ENCODE measurements around the gene FAN1. TPM values are rescaled to one million over a fixed set of nuclear protein-coding genes. Genes with fewer than 3 reads are reported as not detected.

The FAN1 gene
- polyA plus RNA-seq, 3 donors, result 0.38 to 7.9 (median 0.95) TPM

DNA sequence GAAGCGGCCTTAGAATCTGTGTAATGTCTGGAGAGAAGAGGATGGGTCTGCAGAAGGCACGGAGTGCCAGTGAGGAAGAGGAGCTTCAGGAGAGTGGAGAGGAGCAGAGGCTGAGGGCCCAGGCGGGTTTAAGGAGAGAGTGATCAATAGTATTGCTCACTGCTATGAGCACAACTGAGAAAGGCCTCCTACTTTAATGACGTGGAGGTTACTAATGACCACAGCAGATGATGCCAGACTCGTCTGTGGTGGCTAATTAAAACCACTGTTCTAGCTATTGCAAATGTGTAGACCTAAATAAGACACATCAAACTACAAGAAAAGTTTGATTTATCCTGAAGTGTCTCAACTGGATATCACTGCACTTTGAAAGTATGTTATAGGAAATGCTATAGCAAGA, 54.5 kb downstream of the FAN1 start:
- H3K36me3 Mint-ChIP-seq, result peaks cover 88 to 92% of the 10 kb centered on the region in 2 donors
- peaks cover 95 to 100% of the 10 kb centered on the region in 2 donors for H3K36me3 ChIP-seq (replicated peaks in 1 of 2; ENCODE audit: control insufficient read depth in 1 of 2, insufficient read depth in 2 of 2, low read length in 2 of 2)

DNA sequence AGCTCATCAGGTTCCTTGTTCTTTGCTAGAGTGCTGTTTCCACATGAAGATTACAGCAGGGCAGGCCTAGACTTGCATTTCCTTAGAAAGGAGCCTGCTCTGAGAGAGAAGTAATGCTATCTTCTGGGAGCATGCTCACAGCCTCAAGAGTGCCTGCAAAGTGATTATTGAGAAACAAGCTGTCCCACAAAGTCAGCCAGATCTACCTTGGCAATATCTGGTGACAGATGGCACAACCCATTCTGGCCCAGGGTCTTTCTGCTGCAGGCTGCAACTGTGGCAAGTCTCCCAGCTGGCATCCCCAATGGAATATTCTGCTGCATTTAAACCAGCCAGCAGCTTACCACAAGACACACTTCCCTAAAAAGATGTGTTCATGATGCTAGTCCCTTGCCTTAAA, 58.4 kb downstream of the FAN1 start:
- no peaks in the 10 kb centered on the region for H3K27me3 ChIP-seq (ENCODE audit: control insufficient read depth in 2 of 2, insufficient read depth in 2 of 2, low read length in 2 of 2)
- H3K4me1 Mint-ChIP-seq, result peaks cover 2% of the 10 kb centered on the region
- H4K20me1 ChIP-seq (ENCODE audit: insufficient read depth, low read length), result peaks cover 99% of the 10 kb centered on the region
- peaks cover 84 to 86% of the 10 kb centered on the region in 2 donors for H3K36me3 Mint-ChIP-seq
- DNase-seq, result no peak
- TF ChIP-seq, protein P1, sequence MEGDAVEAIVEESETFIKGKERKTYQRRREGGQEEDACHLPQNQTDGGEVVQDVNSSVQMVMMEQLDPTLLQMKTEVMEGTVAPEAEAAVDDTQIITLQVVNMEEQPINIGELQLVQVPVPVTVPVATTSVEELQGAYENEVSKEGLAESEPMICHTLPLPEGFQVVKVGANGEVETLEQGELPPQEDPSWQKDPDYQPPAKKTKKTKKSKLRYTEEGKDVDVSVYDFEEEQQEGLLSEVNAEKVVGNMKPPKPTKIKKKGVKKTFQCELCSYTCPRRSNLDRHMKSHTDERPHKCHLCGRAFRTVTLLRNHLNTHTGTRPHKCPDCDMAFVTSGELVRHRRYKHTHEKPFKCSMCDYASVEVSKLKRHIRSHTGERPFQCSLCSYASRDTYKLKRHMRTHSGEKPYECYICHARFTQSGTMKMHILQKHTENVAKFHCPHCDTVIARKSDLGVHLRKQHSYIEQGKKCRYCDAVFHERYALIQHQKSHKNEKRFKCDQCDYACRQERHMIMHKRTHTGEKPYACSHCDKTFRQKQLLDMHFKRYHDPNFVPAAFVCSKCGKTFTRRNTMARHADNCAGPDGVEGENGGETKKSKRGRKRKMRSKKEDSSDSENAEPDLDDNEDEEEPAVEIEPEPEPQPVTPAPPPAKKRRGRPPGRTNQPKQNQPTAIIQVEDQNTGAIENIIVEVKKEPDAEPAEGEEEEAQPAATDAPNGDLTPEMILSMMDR (IDR thresholded peaks at IDR 0.05), result no peak
- intact Hi-C loops (cut with micrococcal nuclease), result no loop called here
- peaks cover 3% of the 10 kb centered on the region for H3K79me2 ChIP-seq (ENCODE audit: insufficient read depth, low read length)
- no peaks in the 10 kb centered on the region for H3K9me3 Mint-ChIP-seq
- peaks cover 0 to 1% (median 0%) of the 10 kb centered on the region in 3 donors for H3K27me3 Mint-ChIP-seq (ENCODE audit: low read depth in 3 of 3)
- H3K9ac ChIP-seq (ENCODE audit: insufficient read depth, low read length, poor library complexity, severe bottlenecking), result no peak overlapping the region
- no peaks in the 10 kb centered on the region for H3K9me3 ChIP-seq (replicated peaks in 1 of 2; ENCODE audit: control insufficient read depth in 1 of 2, insufficient read depth in 1 of 2, low read length in 2 of 2)
- no peak overlapping the region for H3K27ac Mint-ChIP-seq
- H3K4me3 Mint-ChIP-seq, result no peak overlapping the region
- no peak overlapping the region for H3K27ac ChIP-seq (ENCODE audit: low read depth in 1 of 2, low read length in 2 of 2)
- H3K4me1 ChIP-seq (ENCODE audit: control insufficient read depth in 1 of 2, insufficient read depth in 2 of 2, low read length in 2 of 2), result no peaks in the 10 kb centered on the region
- H3K4me3 ChIP-seq (replicated peaks in 1 of 3; ENCODE audit: low read depth in 2 of 3, low read length in 3 of 3), result no peak overlapping the region
- H2AFZ ChIP-seq (ENCODE audit: insufficient read depth, low read depth, low read length, poor library complexity, severe bottlenecking), result no peak overlapping the region
- no peak overlapping the region for H3K4me2 ChIP-seq (replicated peaks; ENCODE audit: extremely low read depth, low read length, poor library complexity, severe bottlenecking)
- H3K36me3 ChIP-seq (replicated peaks in 1 of 2; ENCODE audit: control insufficient read depth in 1 of 2, insufficient read depth in 2 of 2, low read length in 2 of 2), result peaks cover 90 to 100% of the 10 kb centered on the region in 2 donors

More for the DNA sequence above, 54.5 kb downstream of the FAN1 start:
- DNase-seq, result no peak
- Histone ChIP-seq H3K27me3 (ENCODE audit: control insufficient read depth in 2 of 2, insufficient read depth in 2 of 2, low read length in 2 of 2) (no peaks in the 10 kb centered on the region), H3K4me1 (ENCODE audit: control insufficient read depth in 1 of 2, insufficient read depth in 2 of 2, low read length in 2 of 2) (peaks cover 0 to 2% of the 10 kb centered on the region in 2 donors), H3K9ac (ENCODE audit: insufficient read depth, low read length, poor library complexity, severe bottlenecking) (no peak overlapping the region), H3K79me2 (ENCODE audit: insufficient read depth, low read length) (peaks cover 3% of the 10 kb centered on the region), H3K9me3 (replicated peaks in 1 of 2; ENCODE audit: control insufficient read depth in 1 of 2, insufficient read depth in 1 of 2, low read length in 2 of 2) (no peaks in the 10 kb centered on the region), H2AFZ (ENCODE audit: insufficient read depth, low read depth, low read length, poor library complexity, severe bottlenecking) (no peak overlapping the region), H4K20me1 (ENCODE audit: insufficient read depth, low read length) (peaks cover 97% of the 10 kb centered on the region), H3K27ac (ENCODE audit: low read depth in 1 of 2, low read length in 2 of 2) (no peak overlapping the region), H3K4me3 (replicated peaks in 1 of 3; ENCODE audit: low read depth in 2 of 3, low read length in 3 of 3) (no peak overlapping the region), H3K4me2 (replicated peaks; ENCODE audit: extremely low read depth, low read length, poor library complexity, severe bottlenecking) (no peak overlapping the region)
- intact Hi-C loops (cut with micrococcal nuclease), result no loop called here
- Mint-ChIP-seq H3K4me3 (no peak overlapping the region), H3K9me3 (no peaks in the 10 kb centered on the region), H3K4me1 (peaks cover 15% of the 10 kb centered on the region), H3K27me3 (ENCODE audit: low read depth in 3 of 3) (no peaks in the 10 kb centered on the region), H3K27ac (peak overlapping the region in 4 of 7 donors; percentile 6 to 73 (median 66))
- TF ChIP-seq, protein P1 (IDR thresholded peaks at IDR 0.05), result no peak
- WGBS (ENCODE audit: insufficient coverage), result 100% methylated on average over 3 of the region's 5 CpGs

All from CD14-positive monocyte (primary cell).